K562 (cell line): Measurements from ENCODE around the gene HINT3. TPM values are rescaled to one million over a fixed set of nuclear protein-coding genes. Genes with fewer than 3 reads are reported as not detected.
A peak's percentile ranks its signal among the peaks of the same experiment; 100 is the strongest.

ENCODE experiments used
- PHF8 ChIP-seq: fragments of 200-600 bp; sonication (generic); IDR thresholded peaks from 2 replicates; pipeline ENCODE4 v1.6.1; 2012; ENCODE audit warnings: mixed run types, mild to moderate bottlenecking, inconsistent platforms, low read length, moderate library complexity, borderline replicate concordance
- PRMT5 ChIP-seq: sonication (generic); formaldehyde crosslinking; IDR thresholded peaks from 2 replicates; pipeline ENCODE4 v1.5.0; 2020; ENCODE audit warnings: missing genetic modification reagents
- RBM15 ChIP-seq: fragments of 200-400 bp; formaldehyde crosslinking; IDR thresholded peaks from 2 replicates; pipeline ENCODE4 v1.6.1; 2018; ENCODE audit warnings: mild to moderate bottlenecking, low read length, moderate library complexity; ENCODE audit not compliant: insufficient read depth
- SIX5 ChIP-seq, 2 experiments: IDR thresholded peaks; 2 replicates each; pipeline ENCODE4 v1.6.1; 2011; ENCODE audit warnings: low read length in 2 of 2, borderline replicate concordance in 1 of 2, low read depth in 1 of 2, mild to moderate bottlenecking in 1 of 2, moderate library complexity in 1 of 2; ENCODE audit not compliant: insufficient read depth in 1 of 2
- SNRNP70 ChIP-seq: fragments of 200-400 bp; formaldehyde crosslinking; optimal IDR thresholded peaks from 2 replicates; pipeline ENCODE3; 2017; ENCODE audit warnings: low read depth, low read length
- TCF7L2 ChIP-seq: fragments of 150-350 bp; IDR thresholded peaks from 2 replicates; pipeline ENCODE4 v1.6.1; 2016; ENCODE audit warnings: low read depth, mild to moderate bottlenecking, low read length, moderate library complexity
- THAP12 ChIP-seq: fragments of 250-450 bp; sonication (Bioruptor Pico); IDR thresholded peaks from 2 replicates; pipeline ENCODE4 v1.9.0; 2021; ENCODE audit warnings: mild to moderate bottlenecking, inconsistent platforms
- TSC22D4 ChIP-seq: fragments of 450-650 bp; IDR thresholded peaks from 2 replicates; pipeline ENCODE4 v1.6.1; 2016; ENCODE audit warnings: missing genetic modification characterization, missing biosample characterization, control low read depth
- ZNF644 ChIP-seq: fragments of 200-800 bp; sonication (Bioruptor generic); IDR thresholded peaks from 2 replicates; pipeline ENCODE4 v1.6.1; 2016; ENCODE audit warnings: low read depth, missing genetic modification characterization, missing compliant biosample characterization
- polyA plus RNA-seq, 8 experiments: library from polyadenylated mRNA; depleted of rRNA in 4 of 8; stranded (reverse) in 5 of 8; unstranded in 3 of 8; fragments of >200 nt; fragmentation: Nextera tagmentation in 2 of 8; fragmentation: Illumina TruSeq in 1 of 8; extraction: Ambion mirVana in 2 of 8; extraction: Trizol in 1 of 8; gene quantifications; 2 replicates each; pipeline versions ENCODE4 v1.2.1 to v1.2.3, GENCODE V29; 2011 to 2014; ENCODE audit warnings: inconsistent platforms in 1 of 8, missing spikeins in 1 of 8
- total RNA-seq, 7 experiments: library from RNA; depleted of rRNA in 6 of 7; stranded (reverse); fragments of >200 nt in 6 of 7; fragmentation: Illumina TruSeq in 2 of 7; extraction: Trizol in 2 of 7; gene quantifications; 2 replicates each; pipeline versions ENCODE4 v1.2.1 to v1.2.3, GENCODE V29; 2011 to 2021; ENCODE audit warnings: low replicate concordance in 1 of 7
- TF ChIP-seq, protein P1 (sequence below): fragments of 200-600 bp; sonication (generic); IDR thresholded peaks from one replicate; pipeline ENCODE4 v1.6.1; 2012; ENCODE audit warnings: mild to moderate bottlenecking, low read depth, low read length, inconsistent platforms

The HINT3 gene
- total and polyA plus RNA-seq, 9 of the 15 experiments (the other 6 are each of a cell fraction or from before 2014, with no cell fraction given) = 1.4 to 16.6 (median 10.8) TPM

DNA sequence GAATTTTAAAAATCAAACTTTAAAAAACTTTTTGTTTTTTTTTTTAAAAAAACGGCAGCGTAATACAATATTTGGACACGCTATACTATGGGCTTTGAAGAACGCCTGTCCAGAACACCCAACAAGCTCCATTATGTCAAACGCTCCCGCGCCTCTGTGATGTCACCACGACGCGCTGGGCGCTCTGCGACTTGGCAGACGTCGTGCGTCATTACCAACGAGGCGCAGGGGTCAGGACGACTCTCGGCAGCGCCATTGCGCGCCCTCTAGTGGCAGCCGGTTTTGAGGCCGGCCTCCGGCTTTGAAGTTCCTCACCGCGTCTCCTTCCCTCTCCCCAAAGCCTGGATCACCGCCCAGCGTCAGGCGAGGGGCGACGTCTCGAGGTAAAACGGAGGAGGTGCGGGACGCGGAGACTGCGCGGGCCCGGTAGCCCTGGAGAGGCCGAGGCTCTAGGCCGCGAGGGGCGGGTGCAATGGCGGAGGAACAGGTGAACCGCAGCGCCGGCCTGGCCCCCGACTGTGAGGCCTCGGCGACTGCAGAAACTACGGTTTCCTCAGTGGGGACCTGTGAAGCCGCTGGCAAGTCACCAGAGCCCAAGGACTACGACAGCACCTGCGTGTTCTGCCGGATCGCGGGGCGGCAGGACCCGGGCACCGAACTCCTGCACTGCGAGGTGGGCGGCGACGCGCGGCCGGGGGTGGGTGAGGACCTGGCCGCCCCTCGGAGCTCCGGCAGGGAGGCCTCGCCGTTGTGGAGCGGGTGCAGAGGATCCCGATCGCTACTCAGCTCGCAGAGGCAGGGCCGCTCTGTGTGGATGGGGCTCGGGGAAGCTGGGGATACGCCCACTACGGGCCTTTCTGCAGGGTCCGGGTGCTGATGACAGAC lies at the start of gene HINT3 (continued):
- TF ChIP-seq, protein P1, sequence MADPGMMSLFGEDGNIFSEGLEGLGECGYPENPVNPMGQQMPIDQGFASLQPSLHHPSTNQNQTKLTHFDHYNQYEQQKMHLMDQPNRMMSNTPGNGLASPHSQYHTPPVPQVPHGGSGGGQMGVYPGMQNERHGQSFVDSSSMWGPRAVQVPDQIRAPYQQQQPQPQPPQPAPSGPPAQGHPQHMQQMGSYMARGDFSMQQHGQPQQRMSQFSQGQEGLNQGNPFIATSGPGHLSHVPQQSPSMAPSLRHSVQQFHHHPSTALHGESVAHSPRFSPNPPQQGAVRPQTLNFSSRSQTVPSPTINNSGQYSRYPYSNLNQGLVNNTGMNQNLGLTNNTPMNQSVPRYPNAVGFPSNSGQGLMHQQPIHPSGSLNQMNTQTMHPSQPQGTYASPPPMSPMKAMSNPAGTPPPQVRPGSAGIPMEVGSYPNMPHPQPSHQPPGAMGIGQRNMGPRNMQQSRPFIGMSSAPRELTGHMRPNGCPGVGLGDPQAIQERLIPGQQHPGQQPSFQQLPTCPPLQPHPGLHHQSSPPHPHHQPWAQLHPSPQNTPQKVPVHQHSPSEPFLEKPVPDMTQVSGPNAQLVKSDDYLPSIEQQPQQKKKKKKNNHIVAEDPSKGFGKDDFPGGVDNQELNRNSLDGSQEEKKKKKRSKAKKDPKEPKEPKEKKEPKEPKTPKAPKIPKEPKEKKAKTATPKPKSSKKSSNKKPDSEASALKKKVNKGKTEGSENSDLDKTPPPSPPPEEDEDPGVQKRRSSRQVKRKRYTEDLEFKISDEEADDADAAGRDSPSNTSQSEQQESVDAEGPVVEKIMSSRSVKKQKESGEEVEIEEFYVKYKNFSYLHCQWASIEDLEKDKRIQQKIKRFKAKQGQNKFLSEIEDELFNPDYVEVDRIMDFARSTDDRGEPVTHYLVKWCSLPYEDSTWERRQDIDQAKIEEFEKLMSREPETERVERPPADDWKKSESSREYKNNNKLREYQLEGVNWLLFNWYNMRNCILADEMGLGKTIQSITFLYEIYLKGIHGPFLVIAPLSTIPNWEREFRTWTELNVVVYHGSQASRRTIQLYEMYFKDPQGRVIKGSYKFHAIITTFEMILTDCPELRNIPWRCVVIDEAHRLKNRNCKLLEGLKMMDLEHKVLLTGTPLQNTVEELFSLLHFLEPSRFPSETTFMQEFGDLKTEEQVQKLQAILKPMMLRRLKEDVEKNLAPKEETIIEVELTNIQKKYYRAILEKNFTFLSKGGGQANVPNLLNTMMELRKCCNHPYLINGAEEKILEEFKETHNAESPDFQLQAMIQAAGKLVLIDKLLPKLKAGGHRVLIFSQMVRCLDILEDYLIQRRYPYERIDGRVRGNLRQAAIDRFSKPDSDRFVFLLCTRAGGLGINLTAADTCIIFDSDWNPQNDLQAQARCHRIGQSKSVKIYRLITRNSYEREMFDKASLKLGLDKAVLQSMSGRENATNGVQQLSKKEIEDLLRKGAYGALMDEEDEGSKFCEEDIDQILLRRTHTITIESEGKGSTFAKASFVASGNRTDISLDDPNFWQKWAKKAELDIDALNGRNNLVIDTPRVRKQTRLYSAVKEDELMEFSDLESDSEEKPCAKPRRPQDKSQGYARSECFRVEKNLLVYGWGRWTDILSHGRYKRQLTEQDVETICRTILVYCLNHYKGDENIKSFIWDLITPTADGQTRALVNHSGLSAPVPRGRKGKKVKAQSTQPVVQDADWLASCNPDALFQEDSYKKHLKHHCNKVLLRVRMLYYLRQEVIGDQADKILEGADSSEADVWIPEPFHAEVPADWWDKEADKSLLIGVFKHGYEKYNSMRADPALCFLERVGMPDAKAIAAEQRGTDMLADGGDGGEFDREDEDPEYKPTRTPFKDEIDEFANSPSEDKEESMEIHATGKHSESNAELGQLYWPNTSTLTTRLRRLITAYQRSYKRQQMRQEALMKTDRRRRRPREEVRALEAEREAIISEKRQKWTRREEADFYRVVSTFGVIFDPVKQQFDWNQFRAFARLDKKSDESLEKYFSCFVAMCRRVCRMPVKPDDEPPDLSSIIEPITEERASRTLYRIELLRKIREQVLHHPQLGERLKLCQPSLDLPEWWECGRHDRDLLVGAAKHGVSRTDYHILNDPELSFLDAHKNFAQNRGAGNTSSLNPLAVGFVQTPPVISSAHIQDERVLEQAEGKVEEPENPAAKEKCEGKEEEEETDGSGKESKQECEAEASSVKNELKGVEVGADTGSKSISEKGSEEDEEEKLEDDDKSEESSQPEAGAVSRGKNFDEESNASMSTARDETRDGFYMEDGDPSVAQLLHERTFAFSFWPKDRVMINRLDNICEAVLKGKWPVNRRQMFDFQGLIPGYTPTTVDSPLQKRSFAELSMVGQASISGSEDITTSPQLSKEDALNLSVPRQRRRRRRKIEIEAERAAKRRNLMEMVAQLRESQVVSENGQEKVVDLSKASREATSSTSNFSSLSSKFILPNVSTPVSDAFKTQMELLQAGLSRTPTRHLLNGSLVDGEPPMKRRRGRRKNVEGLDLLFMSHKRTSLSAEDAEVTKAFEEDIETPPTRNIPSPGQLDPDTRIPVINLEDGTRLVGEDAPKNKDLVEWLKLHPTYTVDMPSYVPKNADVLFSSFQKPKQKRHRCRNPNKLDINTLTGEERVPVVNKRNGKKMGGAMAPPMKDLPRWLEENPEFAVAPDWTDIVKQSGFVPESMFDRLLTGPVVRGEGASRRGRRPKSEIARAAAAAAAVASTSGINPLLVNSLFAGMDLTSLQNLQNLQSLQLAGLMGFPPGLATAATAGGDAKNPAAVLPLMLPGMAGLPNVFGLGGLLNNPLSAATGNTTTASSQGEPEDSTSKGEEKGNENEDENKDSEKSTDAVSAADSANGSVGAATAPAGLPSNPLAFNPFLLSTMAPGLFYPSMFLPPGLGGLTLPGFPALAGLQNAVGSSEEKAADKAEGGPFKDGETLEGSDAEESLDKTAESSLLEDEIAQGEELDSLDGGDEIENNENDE = no peak
- peak; percentile 79 for TF ChIP-seq PHF8
- TF ChIP-seq PRMT5 (CRISPR knock-in tag) = no peak
- peak; percentile 85 for TF ChIP-seq ZNF644 (tag)
- no peak for TF ChIP-seq SNRNP70
- TF ChIP-seq SIX5 (IDR thresholded peaks at IDR 0.05; ENCODE audit: borderline replicate concordance in 1 of 2, insufficient read depth in 1 of 2, low read depth in 1 of 2, low read length in 2 of 2) = no peak
- TF ChIP-seq THAP12 = peak; percentile 86
- TF ChIP-seq TCF7L2 = peak; percentile 84
- TF ChIP-seq RBM15 = no peak
- no peak for TF ChIP-seq TSC22D4 (tag)
